HG02588 (cell line): ENCODE data around the gene SCN1B.
"Not testable (repeated sequence)": the region's sequence is repeated elsewhere in the genome, so short reads cannot be mapped to it uniquely, and the experiment has no call there.

Experiments used
- ATAC-seq: cut with Tn5 transposase; IDR thresholded peaks from one replicate; pipeline ENCODE4 v1.9.1; 2021; ENCODE audit warnings: mild to moderate bottlenecking, moderate library complexity; ENCODE audit not compliant: unreplicated experiment

Gene SCN1B

GRCh38 chr19:35030257-35031071, at the start of gene SCN1B:
Gene SCN1B (plus strand): TSS chr19:35030470. CDS start chr19:35030821, 351 bp downstream.
- ATAC-seq = no peak

- no peak for ATAC-seq
Measured at GRCh38 chr19:34982275-34982674, 48.0 kb upstream of the SCN1B start.

GRCh38 chr19:34983786-34984185, 46.5 kb upstream of the SCN1B start:
- ATAC-seq = no peak

- ATAC-seq = no peak
Measured at GRCh38 chr19:34984287-34984686, 46.0 kb upstream of the SCN1B start.

- no peak for ATAC-seq
Measured at GRCh38 chr19:34985249-34986022, 44.8 kb upstream of the SCN1B start.

GRCh38 chr19:34988119-34988518, 42.2 kb upstream of the SCN1B start:
- ATAC-seq = no peak

GRCh38 chr19:34989298-34989697, 41.0 kb upstream of the SCN1B start:
- ATAC-seq = no peak

- ATAC-seq = no peak
Measured at GRCh38 chr19:34990578-34991192, 39.6 kb upstream of the SCN1B start.

- ATAC-seq = no peak
Measured at GRCh38 chr19:34991542-34992333, 38.5 kb upstream of the SCN1B start.

- ATAC-seq = not testable (repeated sequence)
Measured at GRCh38 chr19:34992582-34992981, 37.7 kb upstream of the SCN1B start.

GRCh38 chr19:34994286-34994642, 36.0 kb upstream of the SCN1B start:
- no peak for ATAC-seq

- ATAC-seq = no peak
Measured at GRCh38 chr19:34994643-34995541, 35.4 kb upstream of the SCN1B start.

GRCh38 chr19:34995551-34995950, 34.7 kb upstream of the SCN1B start:
- no peak for ATAC-seq

GRCh38 chr19:34997071-34997617, 33.1 kb upstream of the SCN1B start:
- ATAC-seq = no peak

GRCh38 chr19:34998224-34998623, 32.0 kb upstream of the SCN1B start:
- not testable (repeated sequence) for ATAC-seq

- ATAC-seq = no peak
Measured at GRCh38 chr19:34998777-34999497, 31.3 kb upstream of the SCN1B start.

- ATAC-seq = peak; percentile 61
Measured at GRCh38 chr19:34999498-35000337, 30.6 kb upstream of the SCN1B start, which contains the start of gene GRAMD1A. Gene GRAMD1A (plus strand): TSS chr19:35000323. CDS start chr19:35000479, 156 bp downstream.

GRCh38 chr19:35000338-35000646, 30.0 kb upstream of the SCN1B start:
- no peak for ATAC-seq
